Liver (tissue), 9 donors: ENCODE results near the gene RNASE7. TPM values are rescaled to one million over a fixed set of nuclear protein-coding genes. Genes with fewer than 3 reads are reported as not detected.

Source experiments
- DNase-seq: peaks from one replicate; pipeline ENCODE4 v3.0.0-alpha.2; 2017; ENCODE audit warnings: low spot score
- H3K27ac ChIP-seq, 2 donors: one replicate each; pipeline ENCODE4 v1.7.0; 2013; ENCODE audit warnings: inconsistent platforms in 2 of 2, low read length in 2 of 2, control low read depth in 1 of 2, low read depth in 1 of 2, mild to moderate bottlenecking in 1 of 2
- H3K27me3 ChIP-seq, 4 donors: one replicate each; pipeline versions ENCODE4 v1.6.1 to v1.7.0; 2013; ENCODE audit warnings: low read length in 3 of 4, inconsistent platforms in 1 of 4, mild to moderate bottlenecking in 1 of 4, moderate library complexity in 1 of 4; ENCODE audit not compliant: control insufficient read depth in 4 of 4, insufficient read depth in 4 of 4
- H3K36me3 ChIP-seq, 4 donors: one replicate each; pipeline versions ENCODE4 v1.6.1 to v1.7.0; 2013; ENCODE audit warnings: low read length in 3 of 4, mild to moderate bottlenecking in 3 of 4, low read depth in 1 of 4, moderate library complexity in 1 of 4; ENCODE audit not compliant: control insufficient read depth in 4 of 4, insufficient read depth in 3 of 4
- H3K4me1 ChIP-seq, 4 donors: one replicate each; pipeline versions ENCODE4 v1.6.1 to v1.7.0; 2013; ENCODE audit warnings: low read length in 3 of 4, mild to moderate bottlenecking in 3 of 4, moderate library complexity in 1 of 4; ENCODE audit not compliant: control insufficient read depth in 4 of 4, insufficient read depth in 4 of 4
- H3K4me3 ChIP-seq, 3 donors: one replicate each; pipeline versions ENCODE4 v1.6.1 to v1.7.0; 2013; ENCODE audit warnings: low read length in 3 of 3, control low read depth in 1 of 3, low read depth in 1 of 3, mild to moderate bottlenecking in 1 of 3
- H3K9ac ChIP-seq, 2 donors: one replicate each; pipeline ENCODE4 v1.7.0; 2013; ENCODE audit warnings: low read length in 2 of 2, mild to moderate bottlenecking in 2 of 2, moderate library complexity in 2 of 2, control low read depth in 1 of 2, low read depth in 1 of 2
- H3K9me3 ChIP-seq, 4 donors: one replicate each; pipeline versions ENCODE4 v1.6.1 to v1.7.0; 2013; ENCODE audit warnings: low read length in 3 of 4; ENCODE audit not compliant: control insufficient read depth in 4 of 4
- ATF3 ChIP-seq: IDR thresholded peaks from 2 replicates; pipeline ENCODE4 v1.6.1; 2016; ENCODE audit warnings: antibody characterized with exemption
- CTCF ChIP-seq: fragments of 150-350 bp; IDR thresholded peaks from 2 replicates; pipeline ENCODE4 v1.5.1; 2017; ENCODE audit warnings: improper control_type of control experiment, low read depth, low read length; ENCODE audit not compliant: missing input control
- EGR1 ChIP-seq, 2 donors: IDR thresholded peaks; 2 replicates each; pipeline ENCODE4 v1.6.1; 2016 to 2018; ENCODE audit warnings: antibody characterized with exemption in 2 of 2, low read depth in 2 of 2
- FOXA1 ChIP-seq: IDR thresholded peaks from 2 replicates; pipeline ENCODE4 v1.6.1; 2016; ENCODE audit warnings: antibody characterized with exemption
- FOXA2 ChIP-seq: IDR thresholded peaks from 2 replicates; pipeline ENCODE4 v1.6.1; 2016; ENCODE audit warnings: antibody characterized with exemption
- GABPA ChIP-seq, 2 donors: IDR thresholded peaks in 1 of 2; conservative IDR thresholded peaks in 1 of 2; 2 replicates each; pipeline ENCODE4 v1.6.1; 2016; ENCODE audit warnings: antibody characterized with exemption in 2 of 2, mild to moderate bottlenecking in 1 of 2, moderate library complexity in 1 of 2
- HNF4A ChIP-seq, 2 donors: conservative IDR thresholded peaks; 2 replicates each; pipeline ENCODE4 v1.6.1; 2016; ENCODE audit warnings: antibody characterized with exemption in 2 of 2, mild to moderate bottlenecking in 2 of 2
- HNF4G ChIP-seq: IDR thresholded peaks from 2 replicates; pipeline ENCODE4 v1.6.1; 2016; ENCODE audit warnings: antibody characterized with exemption
- JUND ChIP-seq, 2 donors: IDR thresholded peaks; 2 replicates each; pipeline ENCODE4 v1.6.1; 2016; ENCODE audit warnings: antibody characterized with exemption in 2 of 2
- MAX ChIP-seq: IDR thresholded peaks from 2 replicates; pipeline ENCODE4 v1.6.1; 2016; ENCODE audit warnings: antibody characterized with exemption
- NR2F2 ChIP-seq: IDR thresholded peaks from 2 replicates; pipeline ENCODE4 v1.6.1; 2016; ENCODE audit warnings: antibody characterized with exemption
- RAD21 ChIP-seq, 2 donors: IDR thresholded peaks; 2 replicates each; pipeline ENCODE4 v1.6.1; 2016; ENCODE audit warnings: antibody characterized with exemption in 2 of 2, mild to moderate bottlenecking in 2 of 2
- REST ChIP-seq: IDR thresholded peaks from 2 replicates; pipeline ENCODE4 v1.6.1; 2016; ENCODE audit warnings: antibody characterized with exemption, mild to moderate bottlenecking
- RXRA ChIP-seq, 2 donors: IDR thresholded peaks; 2 replicates each; pipeline ENCODE4 v1.6.1; 2017 to 2018; ENCODE audit warnings: antibody characterized with exemption in 2 of 2, mild to moderate bottlenecking in 1 of 2
- SP1 ChIP-seq: IDR thresholded peaks from 2 replicates; pipeline ENCODE4 v1.6.1; 2018; ENCODE audit warnings: antibody characterized with exemption, mild to moderate bottlenecking
- TAF1 ChIP-seq: conservative IDR thresholded peaks from 2 replicates; pipeline ENCODE4 v1.6.1; 2016; ENCODE audit warnings: antibody characterized with exemption, mild to moderate bottlenecking
- YY1 ChIP-seq: IDR thresholded peaks from 2 replicates; pipeline ENCODE4 v1.6.1; 2016; ENCODE audit warnings: antibody characterized with exemption, mild to moderate bottlenecking
- ZBTB33 ChIP-seq: IDR thresholded peaks from 2 replicates; pipeline ENCODE4 v1.6.1; 2016; ENCODE audit warnings: antibody characterized with exemption
- WGBS: extraction: QIAGEN DNeasy Blood & Tissue Kit; methylation state at CpG from one replicate; pipeline ENCODE4 v1.1.7; 2013; 5-methylcytosine and 5-hydroxymethylcytosine counted together
- polyA plus RNA-seq, 2 donors: library from polyadenylated mRNA; stranded (reverse) in 1 of 2; unstranded in 1 of 2; fragments of 200-250 nt in 1 of 2; fragments of >200 nt in 1 of 2; fragmentation: Nextera tagmentation in 1 of 2; extraction: Ambion mirVana in 1 of 2; gene quantifications; one replicate each; pipeline versions ENCODE4 v1.2.1 to v1.2.3, GENCODE V29; 2013 to 2015
- total RNA-seq, 2 donors: library from RNA; depleted of rRNA; stranded (reverse); fragments of >200 nt; gene quantifications; one replicate each; pipeline ENCODE4 v1.2.3, GENCODE V29; 2014
- donor health status: healthy.
- donor health status: healthy.
- donor health status: healthy.
- donor health status: healthy.
- donor health status: healthy.

RNASE7 gene
- total and polyA plus RNA-seq, 4 donors: 0.11 to 0.33 (median 0.12) TPM; not detected in 1

GRCh38 chr14:21054123-21054767 is 12.1 kb downstream of the RNASE7 start (continued):
- peak; percentile 66 for TF ChIP-seq ZBTB33
- peak in 1 of 2 donors; percentile 23 for TF ChIP-seq GABPA (IDR thresholded peaks at IDR 0.05 in 1 of 2, conservative IDR thresholded peaks at IDR 0.05 in 1 of 2)

- Histone ChIP-seq H3K4me3 (peak overlapping the region in 1 of 3 donors; percentile 28), H3K9ac (peak overlapping the region in 1 of 2 donors; percentile 55), H3K4me1 (peaks cover 18 to 52% (median 37%) of the 10 kb centered on the region in 4 donors), H3K27ac (peak overlapping the region; percentile 72 to 84), H3K9me3 (no peaks in the 10 kb centered on the region), H3K27me3 (no peaks in the 10 kb centered on the region), H3K36me3 (no peaks in the 10 kb centered on the region)
- 31% methylated on average over 4 of the region's 4 CpGs for WGBS
- DNase-seq: no peak
- TF ChIP-seq SP1 (peak; percentile 40), ATF3 (no peak)
Measured at GRCh38 chr14:21054768-21055145, 12.6 kb downstream of the RNASE7 start.

GRCh38 chr14:21055432-21056117 is 13.4 kb downstream of the RNASE7 start:
- WGBS: 25% methylated on average over 5 of the region's 5 CpGs
- peak overlapping the region; percentile 72 to 84 for H3K27ac ChIP-seq
- DNase-seq: peak; percentile 44

More at GRCh38 chr14:21055432-21056117, 13.4 kb downstream of the RNASE7 start:
- Histone ChIP-seq H3K9me3 (no peaks in the 10 kb centered on the region), H3K9ac (peak overlapping the region in 1 of 2 donors; percentile 25), H3K27me3 (no peaks in the 10 kb centered on the region), H3K4me1 (peaks cover 15 to 56% (median 44%) of the 10 kb centered on the region in 4 donors), H3K36me3 (no peaks in the 10 kb centered on the region), H3K4me3 (peak overlapping the region in 2 of 3 donors; percentile 10 to 24)
- TF ChIP-seq RAD21 (IDR thresholded peaks at IDR 0.05) (peak; percentile 55 to 68), FOXA1 (peak; percentile 70), YY1 (peak; percentile 93), SP1 (peak; percentile 97), HNF4A (conservative IDR thresholded peaks at IDR 0.05) (peak; percentile 87 to 94), ATF3 (peak; percentile 71), FOXA2 (peak; percentile 81), RXRA (IDR thresholded peaks at IDR 0.05) (peak; percentile 88 to 96), NR2F2 (no peak), TAF1 (peak; percentile 73), CTCF (peak; percentile 34), REST (peak; percentile 62), HNF4G (peak; percentile 63), JUND (IDR thresholded peaks at IDR 0.05) (peak; percentile 86 to 97), ZBTB33 (peak; percentile 83), GABPA (IDR thresholded peaks at IDR 0.05 in 1 of 2, conservative IDR thresholded peaks at IDR 0.05 in 1 of 2) (peak in 1 of 2 donors; percentile 74), EGR1 (IDR thresholded peaks at IDR 0.05; ENCODE audit: low read depth in 2 of 2) (peak; percentile 64 to 94), MAX (peak; percentile 99)
